OCI-LY7 (cell line): ENCODE data around the gene GALNTL6. TPM values are rescaled to one million over a fixed set of nuclear protein-coding genes. Genes with fewer than 3 reads are reported as not detected.

Experiments
- BruUV-seq: library from RNA; stranded (reverse); fragments of 400-500 nt; replicated peaks from 2 replicates; lab custom pipeline; 2021; lab: Mats Ljungman, UMichigan
- CTCF ChIA-PET: fragments of 300-600 bp; sonication (Branson Sonifier 250); formaldehyde crosslinking; loops from one replicate; lab custom pipeline; 2022; ENCODE audit warnings: antibody characterized with exemption; ENCODE audit not compliant: unreplicated experiment; lab: Charles Lee
- POLR2A ChIA-PET: fragments of 300-600 bp; sonication (Branson Sonifier 250); formaldehyde crosslinking; loops from one replicate; lab custom pipeline; 2022; ENCODE audit warnings: antibody characterized with exemption; lab: Charles Lee
- DNase-seq: peaks from one replicate; pipeline ENCODE4 v3.0.0-alpha.2; 2015; ENCODE audit warnings: low spot score
- H2AFZ ChIP-seq: fragments of 200-600 bp; sonication (generic), shearing (Covaris generic); 2 replicates; pipeline ENCODE4 v1.6.1; 2014; ENCODE audit warnings: mild to moderate bottlenecking, antibody characterized with exemption, low read length, moderate library complexity
- H3K27ac ChIP-seq: fragments of 200-600 bp; sonication (generic); 2 replicates; pipeline ENCODE4 v1.5.1; 2014; ENCODE audit warnings: mixed run types, low read depth, mild to moderate bottlenecking, moderate library complexity, low read length, inconsistent platforms; ENCODE audit not compliant: poor library complexity, severe bottlenecking
- H3K36me3 ChIP-seq: fragments of 200-600 bp; sonication (generic); 2 replicates; pipeline ENCODE4 v1.6.1; 2014; ENCODE audit warnings: mild to moderate bottlenecking, antibody characterized with exemption, low read length, moderate library complexity, mixed read lengths; ENCODE audit not compliant: insufficient read depth
- H3K4me1 ChIP-seq: fragments of 200-600 bp; sonication (generic); 2 replicates; pipeline ENCODE4 v1.5.1; 2014; ENCODE audit warnings: mild to moderate bottlenecking, low read length; ENCODE audit not compliant: insufficient read depth, poor library complexity, severe bottlenecking
- H3K4me2 ChIP-seq: fragments of 200-600 bp; sonication (generic); 2 replicates; pipeline ENCODE4 v1.6.1; 2014; ENCODE audit warnings: mild to moderate bottlenecking, low read length
- H3K4me3 ChIP-seq: fragments of 200-600 bp; sonication (generic); 2 replicates; pipeline ENCODE4 v1.5.1; 2014; ENCODE audit warnings: mild to moderate bottlenecking, low read depth, low read length; ENCODE audit not compliant: poor library complexity, severe bottlenecking
- H3K79me2 ChIP-seq: fragments of 200-600 bp; sonication (generic); 2 replicates; pipeline ENCODE4 v1.6.1; 2016; ENCODE audit warnings: low read depth, mild to moderate bottlenecking, low read length, moderate library complexity, mixed read lengths; ENCODE audit not compliant: insufficient read depth
- H3K9me2 ChIP-seq: fragments of 200-600 bp; sonication (generic); 2 replicates; pipeline ENCODE4 v1.6.1; 2016; ENCODE audit warnings: mild to moderate bottlenecking, low read length, mixed read lengths; ENCODE audit not compliant: insufficient read depth
- H3K9me3 ChIP-seq: fragments of 200-600 bp; sonication (generic); 2 replicates; pipeline ENCODE4 v1.6.1; 2014; ENCODE audit warnings: mild to moderate bottlenecking, mixed run types, low read length, mixed read lengths
- H4K20me1 ChIP-seq: fragments of 200-600 bp; sonication (generic); 2 replicates; pipeline ENCODE4 v1.6.1; 2014; ENCODE audit warnings: mild to moderate bottlenecking, antibody characterized with exemption, low read length, moderate library complexity, mixed read lengths; ENCODE audit not compliant: insufficient read depth
- EZH2phosphoT487 ChIP-seq: fragments of 200-600 bp; sonication (generic); IDR thresholded peaks from 2 replicates; pipeline ENCODE4 v1.6.1; 2018; ENCODE audit warnings: low read depth, borderline replicate concordance, mild to moderate bottlenecking, mixed run types, antibody characterized with exemption, low read length, moderate library complexity, mixed read lengths
- intact Hi-C: fragments of 100-400 bp; cut with micrococcal nuclease; formaldehyde crosslinking; loops from one replicate; pipeline ENCODE4 v1.10.0; 2022; ENCODE audit not compliant: unreplicated experiment
- total RNA-seq, 2 experiments: library from RNA; depleted of rRNA in 1 of 2; stranded (reverse); fragments of >200 nt in 1 of 2; shearing (Covaris generic) in 1 of 2; gene quantifications; 2 replicates each; pipeline ENCODE4 v1.2.3, GENCODE V29; 2014 to 2022
- TF ChIP-seq, protein P1 (sequence below): fragments of 200-600 bp; sonication (generic); conservative IDR thresholded peaks from 2 replicates; pipeline ENCODE4 v1.5.1; 2014; ENCODE audit warnings: mild to moderate bottlenecking, antibody characterized with exemption, low read length, moderate library complexity, mixed read lengths

Gene GALNTL6
- total RNA-seq, 2 experiments from 2014 or later: not detected

DNA sequence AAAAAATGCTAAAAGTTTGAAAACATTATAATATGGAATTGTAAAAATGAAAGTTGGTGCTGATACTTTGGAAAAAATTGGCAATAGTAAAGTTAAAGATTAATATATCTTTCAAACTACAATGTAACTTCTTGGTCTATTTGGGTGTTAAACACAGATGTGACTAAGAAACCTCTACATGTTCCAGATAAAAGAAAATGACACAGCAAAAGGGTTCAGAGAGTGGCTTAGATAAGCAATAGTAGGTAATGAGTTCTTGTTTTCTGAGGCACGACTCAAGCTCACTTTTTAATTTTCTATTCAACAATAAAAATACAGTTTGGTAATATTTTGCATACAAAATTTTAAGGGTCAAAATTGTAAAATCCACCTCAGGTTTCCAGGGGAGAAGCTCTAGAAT, 292.7 kb downstream of the GALNTL6 start:
- Histone ChIP-seq H3K4me3 (no peak overlapping the region), H3K9me2 (no peaks in the 10 kb centered on the region), H4K20me1 (no peaks in the 10 kb centered on the region), H3K79me2 (no peaks in the 10 kb centered on the region), H3K4me2 (no peak overlapping the region), H3K4me1 (no peaks in the 10 kb centered on the region), H3K27ac (no peak overlapping the region), H3K36me3 (no peaks in the 10 kb centered on the region), H3K9me3 (no peaks in the 10 kb centered on the region), H2AFZ (no peak overlapping the region)
- intact Hi-C loops: no loop called here
- DNase-seq: no peak
- ChIA-PET POLR2A (interaction anchor here (0.6 to 0.9 kb wide), 2 partner anchors 10 to 420 kb away, joined by 3 read pairs; no protein-coding TSS in a partner anchor), CTCF (no interaction called here)
- TF ChIP-seq, protein P1, sequence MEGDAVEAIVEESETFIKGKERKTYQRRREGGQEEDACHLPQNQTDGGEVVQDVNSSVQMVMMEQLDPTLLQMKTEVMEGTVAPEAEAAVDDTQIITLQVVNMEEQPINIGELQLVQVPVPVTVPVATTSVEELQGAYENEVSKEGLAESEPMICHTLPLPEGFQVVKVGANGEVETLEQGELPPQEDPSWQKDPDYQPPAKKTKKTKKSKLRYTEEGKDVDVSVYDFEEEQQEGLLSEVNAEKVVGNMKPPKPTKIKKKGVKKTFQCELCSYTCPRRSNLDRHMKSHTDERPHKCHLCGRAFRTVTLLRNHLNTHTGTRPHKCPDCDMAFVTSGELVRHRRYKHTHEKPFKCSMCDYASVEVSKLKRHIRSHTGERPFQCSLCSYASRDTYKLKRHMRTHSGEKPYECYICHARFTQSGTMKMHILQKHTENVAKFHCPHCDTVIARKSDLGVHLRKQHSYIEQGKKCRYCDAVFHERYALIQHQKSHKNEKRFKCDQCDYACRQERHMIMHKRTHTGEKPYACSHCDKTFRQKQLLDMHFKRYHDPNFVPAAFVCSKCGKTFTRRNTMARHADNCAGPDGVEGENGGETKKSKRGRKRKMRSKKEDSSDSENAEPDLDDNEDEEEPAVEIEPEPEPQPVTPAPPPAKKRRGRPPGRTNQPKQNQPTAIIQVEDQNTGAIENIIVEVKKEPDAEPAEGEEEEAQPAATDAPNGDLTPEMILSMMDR: no peak
- TF ChIP-seq EZH2phosphoT487: no peak
- BruUV-seq: no TSS peak

DNA sequence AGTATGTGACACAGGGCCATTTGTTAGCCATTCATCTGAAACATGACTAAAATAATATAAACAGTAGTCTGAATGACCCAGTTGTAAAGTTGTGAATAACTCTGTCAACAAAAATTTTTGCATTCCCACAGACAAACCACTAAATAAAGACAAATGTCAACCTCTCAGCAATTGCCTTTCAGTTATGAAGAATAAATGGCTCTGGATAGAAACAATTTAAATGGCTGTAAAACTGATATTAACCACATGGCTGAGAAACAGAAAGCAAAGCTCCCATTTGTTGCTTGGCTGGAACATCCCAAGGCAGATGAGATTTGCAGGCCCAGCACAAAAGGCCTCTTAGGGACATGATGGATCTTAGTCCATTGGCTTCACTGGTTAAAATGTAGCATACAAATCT, 296.3 kb downstream of the GALNTL6 start:
- intact Hi-C loops: no loop called here
- TF ChIP-seq, protein P1: no peak
- no peak for TF ChIP-seq EZH2phosphoT487
- no peaks in the 10 kb centered on the region for H4K20me1 ChIP-seq
- ChIA-PET CTCF (no interaction called here), POLR2A (interaction anchor here (1.0 kb wide), 1 partner anchor 10 kb away, joined by 3 read pairs; no protein-coding TSS in a partner anchor)
- no peak overlapping the region for H2AFZ ChIP-seq
- no peak for DNase-seq
- H3K4me2 ChIP-seq: no peak overlapping the region
- H3K36me3 ChIP-seq: no peaks in the 10 kb centered on the region
- H3K79me2 ChIP-seq: no peaks in the 10 kb centered on the region
- H3K9me2 ChIP-seq: no peaks in the 10 kb centered on the region
- H3K9me3 ChIP-seq: no peaks in the 10 kb centered on the region
- no peak overlapping the region for H3K4me3 ChIP-seq
- H3K4me1 ChIP-seq: no peaks in the 10 kb centered on the region
- no peak overlapping the region for H3K27ac ChIP-seq
- BruUV-seq: no TSS peak

DNA sequence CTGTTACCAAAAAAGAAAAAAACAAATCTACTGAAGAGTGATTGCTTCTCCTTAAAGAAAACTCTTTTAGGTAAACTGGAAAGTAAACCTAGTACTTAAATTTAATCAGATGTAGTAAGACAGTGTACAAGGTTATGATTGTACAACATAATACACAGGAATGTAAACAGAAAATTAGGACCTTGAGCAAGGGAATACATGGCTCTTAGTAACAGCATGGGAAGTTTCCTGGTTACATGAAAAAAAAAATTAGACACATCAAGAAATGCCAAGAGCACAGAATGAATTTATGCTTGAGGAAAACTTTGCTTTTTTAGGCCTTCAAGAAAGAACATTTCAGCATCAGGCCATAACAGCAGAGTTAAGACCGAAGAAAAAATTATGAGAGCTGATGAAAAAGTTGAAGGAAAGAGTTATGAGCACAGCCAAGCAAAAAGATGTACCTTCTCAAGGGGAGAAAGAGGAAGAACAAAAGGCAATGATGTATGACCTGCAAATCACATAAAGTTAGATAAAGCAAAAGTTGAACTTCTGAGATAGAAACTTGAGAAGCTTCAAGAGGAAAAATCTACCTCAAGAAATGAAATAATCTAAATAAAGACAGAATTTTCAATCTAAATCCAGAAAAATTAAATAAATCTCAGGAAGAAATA, 311.6 kb downstream of the GALNTL6 start:
- TF ChIP-seq, protein P1: no peak
- no peak for TF ChIP-seq EZH2phosphoT487
- Histone ChIP-seq H3K9me2 (no peaks in the 10 kb centered on the region), H3K4me1 (no peaks in the 10 kb centered on the region), H3K36me3 (no peaks in the 10 kb centered on the region), H3K9me3 (no peaks in the 10 kb centered on the region), H2AFZ (no peak overlapping the region), H3K4me3 (no peak overlapping the region), H3K27ac (no peak overlapping the region), H3K79me2 (no peaks in the 10 kb centered on the region), H4K20me1 (no peaks in the 10 kb centered on the region), H3K4me2 (no peak overlapping the region)
- ChIA-PET POLR2A (interaction anchor here (0.7 kb wide), 1 partner anchor 374 kb away, joined by 3 read pairs; no protein-coding TSS in a partner anchor), CTCF (no interaction called here)
- BruUV-seq: no TSS peak
- DNase-seq: no peak
- intact Hi-C loops: no loop called here
